IMR-90 (cell line): Measurements from ENCODE around the gene CTNNBIP1. TPM values are rescaled to one million over a fixed set of nuclear protein-coding genes. Genes with fewer than 3 reads are reported as not detected.

Experiments
- ATAC-seq: fragments of 200-7000 bp; cut with Tn5 transposase; 2 replicates; pipeline ENCODE4 v1.9.1; 2020; ENCODE audit warnings: low read depth, mild to moderate bottlenecking, moderate library complexity
- BruUV-seq: library from RNA; stranded (reverse); fragments of 400-500 nt; replicated peaks from 2 replicates; lab custom pipeline; 2021; lab: Mats Ljungman, UMichigan
- CTCF ChIA-PET: fragments of 300-600 bp; formaldehyde crosslinking; extraction: SDS; loops from one replicate; lab custom pipeline; 2021; ENCODE audit warnings: antibody characterized with exemption; lab: Yijun Ruan, JAX
- POLR2A ChIA-PET: fragments of 300-600 bp; sonication (Branson Sonifier 250); formaldehyde crosslinking; loops from one replicate; lab custom pipeline; 2022; ENCODE audit warnings: antibody characterized with exemption; ENCODE audit not compliant: unreplicated experiment; lab: Charles Lee
- DNase-seq: peaks from one replicate; pipeline ENCODE4 v3.0.0; 2013
- H2AFZ ChIP-seq: replicated peaks from 2 replicates; pipeline ENCODE3; 2013; ENCODE audit warnings: low read length, mild to moderate bottlenecking; ENCODE audit not compliant: poor library complexity
- H2AK5ac ChIP-seq: 2 replicates; pipeline ENCODE4 v1.6.1; 2013; ENCODE audit warnings: low read depth, low read length, inconsistent platforms
- H2AK9ac ChIP-seq: replicated peaks from 2 replicates; pipeline ENCODE3; 2013; ENCODE audit warnings: mild to moderate bottlenecking, low read depth, low read length, moderate library complexity; ENCODE audit not compliant: poor library complexity
- H2BK120ac ChIP-seq: 2 replicates; pipeline ENCODE4 v1.6.1; 2013; ENCODE audit warnings: low read depth, low read length, inconsistent platforms
- H2BK15ac ChIP-seq: 3 replicates; pipeline ENCODE4 v1.6.1; 2013; ENCODE audit warnings: low read depth, low read length, inconsistent platforms
- H2BK20ac ChIP-seq: 2 replicates; pipeline ENCODE4 v1.6.1; 2013; ENCODE audit warnings: low read depth, mild to moderate bottlenecking, inconsistent platforms, low read length, moderate library complexity
- H2BK5ac ChIP-seq: 2 replicates; pipeline ENCODE4 v1.6.1; 2013; ENCODE audit warnings: mild to moderate bottlenecking, low read depth, low read length, inconsistent platforms; ENCODE audit not compliant: poor library complexity, severe bottlenecking
- H3K14ac ChIP-seq: replicated peaks from 2 replicates; pipeline ENCODE4 v1.6.1; 2013; ENCODE audit warnings: low read depth, low read length, inconsistent platforms
- H3K18ac ChIP-seq: 2 replicates; pipeline ENCODE4 v1.6.1; 2013; ENCODE audit warnings: low read depth, low read length, control low read depth
- H3K23ac ChIP-seq: 2 replicates; pipeline ENCODE4 v1.6.1; 2013; ENCODE audit warnings: low read depth, low read length, inconsistent platforms
- H3K27ac ChIP-seq: 2 replicates; pipeline ENCODE4 v1.5.1; 2013; ENCODE audit warnings: mild to moderate bottlenecking, control low read depth, low read length; ENCODE audit not compliant: insufficient read depth
- H3K27me3 ChIP-seq: 2 replicates; pipeline ENCODE4 v1.6.1; 2013; ENCODE audit warnings: low read length; ENCODE audit not compliant: control insufficient read depth, insufficient read depth
- H3K36me3 ChIP-seq: 2 replicates; pipeline ENCODE4 v1.6.1; 2013; ENCODE audit warnings: low read length, mixed read lengths; ENCODE audit not compliant: control insufficient read depth, insufficient read depth
- H3K4ac ChIP-seq: 2 replicates; pipeline ENCODE4 v1.6.1; 2013; ENCODE audit warnings: low read depth, low read length, inconsistent platforms
- H3K4me1 ChIP-seq: 2 replicates; pipeline ENCODE4 v1.6.1; 2013; ENCODE audit warnings: low read length, mixed read lengths; ENCODE audit not compliant: control insufficient read depth, insufficient read depth
- H3K4me2 ChIP-seq: 2 replicates; pipeline ENCODE4 v1.6.1; 2013; ENCODE audit warnings: low read depth, mild to moderate bottlenecking, control low read depth, low read length, moderate library complexity
- H3K4me3 ChIP-seq: 2 replicates; pipeline ENCODE4 v1.5.1; 2013; ENCODE audit warnings: low read depth, mild to moderate bottlenecking, control low read depth, low read length, moderate library complexity; ENCODE audit not compliant: insufficient read depth
- H3K56ac ChIP-seq: 2 replicates; pipeline ENCODE4 v1.6.1; 2013; ENCODE audit warnings: low read length, inconsistent platforms; ENCODE audit not compliant: insufficient read depth; ENCODE audit errors: extremely low read depth
- H3K79me1 ChIP-seq, 2 experiments: 2 replicates each; pipeline ENCODE4 v1.6.1; 2013; ENCODE audit warnings: low read length in 2 of 2, inconsistent platforms in 1 of 2, low read depth in 1 of 2
- H3K9ac ChIP-seq: 2 replicates; pipeline ENCODE4 v1.6.1; 2013; ENCODE audit warnings: low read depth, low read length, control low read depth
- H3K9me1 ChIP-seq: 2 replicates; pipeline ENCODE4 v1.6.1; 2013; ENCODE audit warnings: low read length, inconsistent platforms; ENCODE audit not compliant: insufficient read depth
- H3K9me3 ChIP-seq: 2 replicates; pipeline ENCODE4 v1.6.1; 2013; ENCODE audit warnings: low read length; ENCODE audit not compliant: control insufficient read depth, insufficient read depth
- H4K20me1 ChIP-seq: 2 replicates; pipeline ENCODE4 v1.6.1; 2013; ENCODE audit warnings: low read length, inconsistent platforms; ENCODE audit not compliant: insufficient read depth
- H4K5ac ChIP-seq: 2 replicates; pipeline ENCODE4 v1.6.1; 2013; ENCODE audit warnings: mild to moderate bottlenecking, low read depth, low read length, control low read depth
- H4K8ac ChIP-seq, 2 experiments: 2 replicates each; pipeline ENCODE4 v1.6.1; 2013; ENCODE audit warnings: low read depth in 2 of 2, low read length in 2 of 2, control low read depth in 1 of 2, inconsistent platforms in 1 of 2
- H4K91ac ChIP-seq: 2 replicates; pipeline ENCODE4 v1.6.1; 2013; ENCODE audit warnings: low read depth, low read length, inconsistent platforms; ENCODE audit not compliant: insufficient read depth
- BHLHE40 ChIP-seq: fragments of 150-350 bp; IDR thresholded peaks from 2 replicates; pipeline ENCODE4 v1.6.1; 2016; ENCODE audit warnings: mild to moderate bottlenecking, low read depth, low read length
- CEBPB ChIP-seq: IDR thresholded peaks from 2 replicates; pipeline ENCODE4 v1.6.1; 2012; ENCODE audit warnings: low read depth, low read length, improper control_type of control experiment
- CHD1 ChIP-seq: IDR thresholded peaks from 2 replicates; pipeline ENCODE4 v1.6.1; 2012; ENCODE audit warnings: low read depth, low read length, improper control_type of control experiment
- CTCF ChIP-seq: conservative IDR thresholded peaks from 2 replicates; pipeline ENCODE4 v1.5.1; 2012; ENCODE audit warnings: mild to moderate bottlenecking, low read depth, low read length, improper control_type of control experiment
- ELK1 ChIP-seq: fragments of 150-350 bp; IDR thresholded peaks from 2 replicates; pipeline ENCODE4 v1.6.1; 2016; ENCODE audit warnings: low read depth, mild to moderate bottlenecking, low read length, moderate library complexity, borderline replicate concordance
- FOS ChIP-seq: fragments of 150-350 bp; IDR thresholded peaks from 2 replicates; pipeline ENCODE4 v1.6.1; 2016; ENCODE audit warnings: low read depth, low read length
- MAFK ChIP-seq: IDR thresholded peaks from 2 replicates; pipeline ENCODE4 v1.6.1; 2012; ENCODE audit warnings: low read depth, low read length, improper control_type of control experiment
- MAZ ChIP-seq: IDR thresholded peaks from 2 replicates; pipeline ENCODE4 v1.6.1; 2012; ENCODE audit warnings: low read depth, mild to moderate bottlenecking, low read length, improper control_type of control experiment, moderate library complexity, borderline replicate concordance
- MXI1 ChIP-seq: IDR thresholded peaks from 2 replicates; pipeline ENCODE4 v1.6.1; 2012; ENCODE audit warnings: low read depth, mild to moderate bottlenecking, low read length, moderate library complexity, borderline replicate concordance
- NFE2L2 ChIP-seq: fragments of 150-350 bp; IDR thresholded peaks from 2 replicates; pipeline ENCODE4 v1.6.1; 2016; ENCODE audit warnings: low read depth, mild to moderate bottlenecking, low read length
- POLR2A ChIP-seq: IDR thresholded peaks from 2 replicates; pipeline ENCODE4 v1.6.1; 2012; ENCODE audit warnings: mild to moderate bottlenecking, low read depth, low read length
- RAD21 ChIP-seq: IDR thresholded peaks from 2 replicates; pipeline ENCODE4 v1.6.1; 2012; ENCODE audit warnings: low read length, improper control_type of control experiment
- RCOR1 ChIP-seq: IDR thresholded peaks from 2 replicates; pipeline ENCODE4 v1.6.1; 2012; ENCODE audit warnings: mild to moderate bottlenecking, low read length, improper control_type of control experiment; ENCODE audit not compliant: insufficient replicate concordance
- RFX5 ChIP-seq: IDR thresholded peaks from 2 replicates; pipeline ENCODE4 v1.8.0; 2012; ENCODE audit warnings: low read depth, mild to moderate bottlenecking, low read length, moderate library complexity
- SMC3 ChIP-seq: fragments of 150-350 bp; IDR thresholded peaks from 2 replicates; pipeline ENCODE4 v1.6.1; 2016; ENCODE audit warnings: low read depth, mild to moderate bottlenecking, antibody characterized with exemption, low read length, moderate library complexity
- WGBS, 2 experiments: methylation state at CpG; one replicate each; pipeline versions ENCODE4 v1.1.5 to v1.1.7; 2013; ENCODE audit warnings: missing lambda C conversion rate in 2 of 2; ENCODE audit not compliant: insufficient read length in 1 of 2; ENCODE audit errors: extremely low coverage in 2 of 2; 5-methylcytosine and 5-hydroxymethylcytosine counted together
- dilution Hi-C: fragments of 300-500 bp; cut with HindIII; formaldehyde crosslinking; loops from one replicate; pipeline ENCODE4 v1.14.3; 2018; ENCODE audit warnings: low sequenced_read_pairs; ENCODE audit not compliant: unreplicated experiment
- in situ Hi-C: fragments of 300-500 bp; cut with MboI; formaldehyde crosslinking; loops from 3 replicates; pipeline ENCODE4 v1.14.3; 2019; ENCODE audit warnings: low sequenced_read_pairs, inconsistent platforms, mixed read lengths
- intact Hi-C: fragments of 100-400 bp; cut with micrococcal nuclease; formaldehyde crosslinking; loops from 2 replicates; pipeline ENCODE4 v1.10.0; 2022
- polyA plus RNA-seq, 3 experiments: library from polyadenylated mRNA; depleted of rRNA; stranded (reverse); fragments of >200 nt; gene quantifications; 2 replicates each; pipeline ENCODE4 v1.2.3, GENCODE V29; 2012; ENCODE audit warnings: low replicate concordance in 1 of 3
- total RNA-seq: library from RNA; depleted of rRNA; stranded (reverse); fragments of >200 nt; gene quantifications from 2 replicates; pipeline ENCODE4 v1.2.3, GENCODE V29; 2012
- TF ChIP-seq, protein P1 (sequence below): fragments of 150-350 bp; IDR thresholded peaks from 2 replicates; pipeline ENCODE4 v1.6.1; 2017; ENCODE audit warnings: mild to moderate bottlenecking, antibody characterized with exemption, low read length, low read depth

The CTNNBIP1 gene
- total and polyA plus RNA-seq, 2 of the 4 experiments (the other 2 are of a cell fraction) = 24.7 to 28.5 TPM

- no peaks in the 10 kb centered on the region for H4K20me1 ChIP-seq
- H3K4me1 ChIP-seq = peaks cover 2% of the 10 kb centered on the region; the same call in 1 of the 2 replicates
- ChIA-PET POLR2A (no interaction called here), CTCF (no interaction called here)
- no peak overlapping the region for H3K23ac ChIP-seq
- H3K18ac ChIP-seq = no peak overlapping the region
- peak overlapping the region; percentile 72 for H2AK9ac ChIP-seq
- H3K9me3 ChIP-seq = peaks cover 3% of the 10 kb centered on the region; the same call in 1 of the 2 replicates
- H2BK5ac ChIP-seq = no peak overlapping the region
- H4K91ac ChIP-seq = no peak overlapping the region
- H3K4me2 ChIP-seq = no peak overlapping the region
- H4K5ac ChIP-seq = no peak overlapping the region
- intact Hi-C loops = no loop called here
- ATAC-seq = no peak
- 41% methylated on average over 3 of the region's 9 CpGs; no CpG with 5 or more reads in 1 of the 2 experiments for WGBS, 2 experiments
- H3K9me1 ChIP-seq = no peaks in the 10 kb centered on the region
- no peak for TF ChIP-seq MAZ
- TF ChIP-seq NFE2L2 = no peak
- TF ChIP-seq CTCF = no peak
- TF ChIP-seq, protein P1, sequence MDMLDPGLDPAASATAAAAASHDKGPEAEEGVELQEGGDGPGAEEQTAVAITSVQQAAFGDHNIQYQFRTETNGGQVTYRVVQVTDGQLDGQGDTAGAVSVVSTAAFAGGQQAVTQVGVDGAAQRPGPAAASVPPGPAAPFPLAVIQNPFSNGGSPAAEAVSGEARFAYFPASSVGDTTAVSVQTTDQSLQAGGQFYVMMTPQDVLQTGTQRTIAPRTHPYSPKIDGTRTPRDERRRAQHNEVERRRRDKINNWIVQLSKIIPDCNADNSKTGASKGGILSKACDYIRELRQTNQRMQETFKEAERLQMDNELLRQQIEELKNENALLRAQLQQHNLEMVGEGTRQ = no peak
- no peak for TF ChIP-seq ELK1
- no peak for TF ChIP-seq BHLHE40
- no peak for TF ChIP-seq POLR2A
- TF ChIP-seq MXI1 = no peak
- TF ChIP-seq MAFK = no peak
- TF ChIP-seq SMC3 = no peak
- TF ChIP-seq FOS = no peak
- TF ChIP-seq CHD1 = no peak
- no peak for TF ChIP-seq CEBPB
- no peak for TF ChIP-seq RFX5
- no peak for TF ChIP-seq RCOR1
- TF ChIP-seq RAD21 = no peak
- H3K79me1 ChIP-seq = no peaks in the 10 kb centered on the region
- dilution Hi-C loops = no loop called here
- no peak overlapping the region for H3K27ac ChIP-seq
- in situ Hi-C loops = no loop called here
- peak; percentile 13 for DNase-seq
- no peak overlapping the region for H2AK5ac ChIP-seq
- H4K8ac ChIP-seq = no peak overlapping the region
- H3K36me3 ChIP-seq = no peaks in the 10 kb centered on the region
- no TSS peak for BruUV-seq
- no peak overlapping the region for H3K4ac ChIP-seq
- no peak overlapping the region for H3K9ac ChIP-seq
- H3K14ac ChIP-seq = no peak overlapping the region
- H3K4me3 ChIP-seq = no peak overlapping the region
- no peaks in the 10 kb centered on the region; the same call in 1 of the 2 replicates for H3K27me3 ChIP-seq
- H2AFZ ChIP-seq = peak overlapping the region; percentile 32
- no peak overlapping the region for H2BK120ac ChIP-seq
- H2BK15ac ChIP-seq = no peak overlapping the region
- H3K56ac ChIP-seq = no peak overlapping the region
- no peak overlapping the region for H2BK20ac ChIP-seq
Observed at GRCh38 chr1:9842073-9842711, 67.9 kb downstream of the CTNNBIP1 start.
